Uterus (tissue), 2 donors: ENCODE results near the gene ARSB.

Source experiments
- CTCF ChIP-seq, 4 experiments: fragments of 200-600 bp in 2 of 4; fragments of 450-650 bp in 2 of 4; sonication (generic) in 2 of 4; IDR thresholded peaks; one replicate each; pipeline ENCODE4 v1.5.1; 2016 to 2019; ENCODE audit warnings: antibody characterized with exemption in 4 of 4, mild to moderate bottlenecking in 2 of 4, moderate library complexity in 1 of 4
- POLR2A ChIP-seq, 2 donors: fragments of 450-650 bp; IDR thresholded peaks; one replicate each; pipeline ENCODE4 v1.6.1; 2016; ENCODE audit warnings: antibody characterized with exemption in 2 of 2, mild to moderate bottlenecking in 1 of 2, moderate library complexity in 1 of 2

GRCh38 chr5:78727786-78728761, 257.0 kb downstream of the ARSB start:
- TF ChIP-seq CTCF (IDR thresholded peaks at IDR 0.05) (no peak), POLR2A (IDR thresholded peaks at IDR 0.05) (no peak)
